Astrocyte of the spinal cord (primary cell): ENCODE data around the gene MTOR.
"Not testable (repeated sequence)": the region's sequence is repeated elsewhere in the genome, so short reads cannot be mapped to it uniquely, and the experiment has no call there.

Source experiments
- DNase-seq: peaks from one replicate; pipeline ENCODE4 v3.0.0; 2011; ENCODE audit warnings: low read depth, low spot score
- H3K4me3 ChIP-seq: 2 replicates; pipeline ENCODE4 v1.5.1; 2011; ENCODE audit warnings: low read depth, mild to moderate bottlenecking, low read length, moderate library complexity
- in situ Hi-C: cut with HindIII; loops from 2 replicates; pipeline ENCODE4 v1.10.0; 2017; ENCODE audit warnings: low sequenced_read_pairs
- TF ChIP-seq, protein P1 (sequence below): IDR thresholded peaks from 2 replicates; pipeline ENCODE4 v1.5.1; 2012; ENCODE audit warnings: low read depth, mild to moderate bottlenecking, low read length, inconsistent platforms

Gene MTOR

DNA sequence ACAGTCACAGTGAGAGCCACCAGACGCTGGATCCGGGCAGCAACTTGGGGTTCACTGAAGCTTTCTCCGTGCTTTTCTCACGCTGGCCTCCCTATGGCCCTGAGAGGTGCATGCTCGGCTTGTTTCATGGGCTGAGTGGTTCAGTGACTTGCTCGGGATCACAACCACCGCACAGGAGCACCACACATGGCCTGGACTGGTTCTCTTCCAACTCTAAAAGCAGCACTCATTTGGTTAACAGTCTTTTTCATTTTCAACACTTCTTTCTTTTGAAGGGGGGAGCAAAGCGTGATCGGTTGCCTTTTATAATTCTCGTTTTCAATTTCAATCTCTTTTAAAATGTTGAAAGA lies 36.8 kb upstream of the MTOR start:
- in situ Hi-C loops = no loop called here
- TF ChIP-seq, protein P1, sequence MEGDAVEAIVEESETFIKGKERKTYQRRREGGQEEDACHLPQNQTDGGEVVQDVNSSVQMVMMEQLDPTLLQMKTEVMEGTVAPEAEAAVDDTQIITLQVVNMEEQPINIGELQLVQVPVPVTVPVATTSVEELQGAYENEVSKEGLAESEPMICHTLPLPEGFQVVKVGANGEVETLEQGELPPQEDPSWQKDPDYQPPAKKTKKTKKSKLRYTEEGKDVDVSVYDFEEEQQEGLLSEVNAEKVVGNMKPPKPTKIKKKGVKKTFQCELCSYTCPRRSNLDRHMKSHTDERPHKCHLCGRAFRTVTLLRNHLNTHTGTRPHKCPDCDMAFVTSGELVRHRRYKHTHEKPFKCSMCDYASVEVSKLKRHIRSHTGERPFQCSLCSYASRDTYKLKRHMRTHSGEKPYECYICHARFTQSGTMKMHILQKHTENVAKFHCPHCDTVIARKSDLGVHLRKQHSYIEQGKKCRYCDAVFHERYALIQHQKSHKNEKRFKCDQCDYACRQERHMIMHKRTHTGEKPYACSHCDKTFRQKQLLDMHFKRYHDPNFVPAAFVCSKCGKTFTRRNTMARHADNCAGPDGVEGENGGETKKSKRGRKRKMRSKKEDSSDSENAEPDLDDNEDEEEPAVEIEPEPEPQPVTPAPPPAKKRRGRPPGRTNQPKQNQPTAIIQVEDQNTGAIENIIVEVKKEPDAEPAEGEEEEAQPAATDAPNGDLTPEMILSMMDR = no peak
- H3K4me3 ChIP-seq = no peak overlapping the region
- DNase-seq = no peak

DNA sequence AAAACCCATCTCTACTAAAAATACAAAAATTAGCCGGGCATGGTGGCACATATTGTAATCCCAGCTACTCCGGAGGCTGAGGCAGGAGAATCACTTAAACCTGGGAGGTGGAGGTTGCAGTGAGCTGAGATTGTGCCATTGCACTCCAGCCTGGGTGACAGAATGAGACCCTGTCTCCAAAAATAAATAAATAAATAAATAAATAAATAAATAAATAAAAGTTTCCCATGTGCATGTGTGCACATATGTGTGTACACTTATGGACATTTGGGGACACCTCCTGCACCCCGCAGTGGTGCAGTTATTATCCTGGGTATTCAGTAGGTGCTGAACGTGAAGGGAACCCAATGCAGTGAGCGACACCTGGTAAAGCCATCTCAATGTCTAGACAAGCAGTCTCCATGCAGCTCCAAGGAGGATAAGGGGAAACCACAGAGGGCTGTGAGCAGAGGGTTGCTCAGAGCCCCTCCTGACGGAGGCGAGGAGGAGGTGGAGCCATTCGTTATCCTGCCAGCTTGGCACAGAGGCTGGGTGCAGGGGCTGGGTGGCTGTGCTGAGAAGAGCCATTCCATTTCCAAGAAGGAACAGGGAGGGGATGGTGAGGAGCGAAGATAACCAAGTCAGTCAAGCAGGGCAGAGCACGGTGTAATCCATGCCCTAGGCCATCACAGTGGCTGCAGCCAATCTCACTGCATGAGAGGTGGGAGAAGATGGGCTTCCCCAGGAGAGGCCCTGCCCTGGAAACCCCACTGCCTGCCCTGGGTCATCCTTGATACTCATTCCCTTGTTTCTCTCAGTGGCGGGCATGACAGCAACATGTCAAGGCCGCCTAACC lies 36.3 kb upstream of the MTOR start:
- TF ChIP-seq, protein P1 = no peak
- DNase-seq = no peak
- H3K4me3 ChIP-seq = no peak overlapping the region
- in situ Hi-C loops = no loop called here

DNA sequence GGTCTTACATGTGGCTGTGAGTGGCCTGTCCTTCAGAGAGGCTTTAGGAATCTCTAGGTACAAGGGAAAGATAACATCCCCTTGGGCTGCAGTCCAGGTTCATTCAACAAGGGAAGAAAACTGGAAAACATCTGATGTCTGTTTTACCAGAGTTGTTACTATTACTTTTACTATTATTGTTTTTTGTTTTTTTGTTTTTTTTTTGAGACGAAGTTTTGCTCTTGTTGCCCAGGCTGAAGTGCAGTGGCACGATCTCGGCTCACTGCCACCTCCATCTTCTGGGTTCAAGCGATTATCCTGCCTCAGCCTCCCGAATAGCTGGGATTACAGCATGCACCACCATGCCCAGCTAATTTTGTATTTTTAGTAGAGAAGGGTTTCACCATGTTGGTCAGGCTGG lies 35.4 kb upstream of the MTOR start:
- DNase-seq, in situ Hi-C loops, H3K4me3 ChIP-seq: not testable (repeated sequence)

DNA sequence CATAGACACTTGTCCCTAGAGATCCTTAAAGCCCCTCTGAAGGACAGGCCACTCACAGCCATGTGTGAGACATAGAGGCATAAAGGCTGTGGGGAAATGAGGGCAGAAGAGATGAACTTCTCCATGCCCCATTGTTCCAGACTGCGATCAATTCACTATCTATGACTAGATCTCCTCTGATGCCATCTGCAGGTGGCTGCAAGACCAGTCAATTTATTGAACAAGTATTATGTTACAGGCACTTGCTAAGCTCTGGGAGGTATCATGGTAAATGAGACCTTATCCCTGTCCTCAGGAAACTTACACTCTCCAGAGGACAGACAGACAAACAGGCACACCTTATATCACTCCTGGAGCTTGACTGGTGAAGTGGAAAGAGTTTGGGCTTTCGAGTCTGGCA lies 33.6 kb upstream of the MTOR start:
- in situ Hi-C loops = no loop called here
- no peak for DNase-seq
- no peak overlapping the region for H3K4me3 ChIP-seq
- TF ChIP-seq, protein P1 = no peak

DNA sequence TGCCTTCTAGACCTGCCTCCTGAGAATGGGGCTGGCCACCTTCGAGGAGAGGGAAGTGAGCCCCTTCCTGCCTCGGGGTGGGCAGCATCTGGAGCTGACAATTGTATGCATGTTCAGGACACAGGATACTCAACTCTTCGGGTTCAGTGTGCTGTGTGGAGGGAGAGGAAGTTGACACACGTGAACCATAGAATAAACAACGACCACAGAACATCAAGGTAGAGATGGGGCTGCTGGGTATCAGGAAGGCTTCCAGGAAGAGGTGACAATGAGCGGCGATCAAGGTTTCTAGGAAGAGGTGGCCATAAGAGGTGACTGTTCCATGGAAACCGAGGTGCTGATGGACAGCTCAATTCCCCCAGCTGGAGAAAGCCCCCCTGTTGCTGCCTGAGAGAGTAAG lies 32.6 kb upstream of the MTOR start:
- in situ Hi-C loops = no loop called here
- DNase-seq = no peak
- no peak overlapping the region for H3K4me3 ChIP-seq
- TF ChIP-seq, protein P1 = no peak

GRCh38 chr1:11293856-11294255 lies 31.5 kb upstream of the MTOR start:
- DNase-seq = no peak
- in situ Hi-C loops = no loop called here

DNA sequence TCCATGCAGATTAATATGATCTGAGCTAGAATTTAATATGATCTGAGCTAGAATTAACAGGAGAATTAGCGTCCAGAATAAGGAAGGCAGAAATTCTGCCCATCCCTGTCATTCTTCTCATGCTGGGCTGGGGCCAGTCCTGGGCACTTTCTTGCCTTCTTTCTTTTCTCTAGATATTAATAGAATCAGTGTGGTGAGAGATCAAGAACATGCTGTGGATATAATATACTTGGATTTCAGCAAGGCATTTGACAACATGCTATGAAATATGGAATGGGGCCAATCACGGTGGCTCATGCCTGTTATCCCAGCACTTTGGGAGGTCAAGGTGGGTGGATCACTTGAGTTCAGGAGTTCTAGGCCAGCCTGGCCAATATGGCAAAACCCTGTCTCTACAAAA lies 28.7 kb upstream of the MTOR start:
- H3K4me3 ChIP-seq = no peak overlapping the region
- no peak for DNase-seq
- TF ChIP-seq, protein P1 = no peak
- in situ Hi-C loops = no loop called here

More at GRCh38 chr1:11293856-11294255, 31.5 kb upstream of the MTOR start:
- no peak overlapping the region for H3K4me3 ChIP-seq
- TF ChIP-seq, protein P1 = no peak
